K562 (cell line): Measurements from ENCODE around the gene DYNC2LI1. TPM values are rescaled to one million over a fixed set of nuclear protein-coding genes. Genes with fewer than 3 reads are reported as not detected.
A peak's percentile ranks its signal among the peaks of the same experiment; 100 is the strongest.

Experiments
- ATAC-seq: fragments of 200-7000 bp; cut with Tn5 transposase; 3 replicates; pipeline ENCODE4 v1.9.1; 2020; ENCODE audit warnings: moderate library complexity
- BruUV-seq: library from RNA; stranded (reverse); fragments of 400-500 nt; replicated peaks from 2 replicates; lab custom pipeline; 2021; lab: Mats Ljungman, UMichigan
- CTCF ChIA-PET: fragments of 300-600 bp; formaldehyde crosslinking; extraction: SDS; loops from one replicate; lab custom pipeline; 2021; ENCODE audit warnings: low intra/inter-chr PET ratio; lab: Yijun Ruan, JAX
- POLR2A ChIA-PET: fragments of 300-600, 350-650 bp; sonication (Branson Sonifier 250); formaldehyde crosslinking; extraction: SDS; loops from one replicate; lab custom pipeline; 2021; ENCODE audit warnings: antibody characterized with exemption, inconsistent platforms; lab: Yijun Ruan, JAX
- DNase-seq, 4 experiments: peaks; one replicate each; pipeline versions ENCODE4 v3.0.0 to v3.0.0-alpha.2; 2011 to 2018; ENCODE audit warnings: low spot score in 3 of 4, mixed read lengths in 3 of 4; ENCODE audit errors: extremely low read depth in 1 of 4
- FAIRE-seq: peaks from 2 replicates; lab custom pipeline; 2011; peaks lifted over from hg19 to GRCh38; lab: Jason Lieb, UNC
- H2AFZ ChIP-seq: 2 replicates; pipeline ENCODE4 v1.6.0; 2011; ENCODE audit warnings: low read depth, low read length, control low read depth, inconsistent platforms
- H3K27ac ChIP-seq: fragments of 200-600 bp; 3 replicates; pipeline ENCODE4 v1.8.0; 2011; ENCODE audit warnings: low read depth, mild to moderate bottlenecking, control low read depth, inconsistent platforms, low read length, moderate library complexity, mixed read lengths; ENCODE audit errors: extremely low read depth
- H3K27me3 ChIP-seq, 2 experiments: fragments of 300-600 bp in 1 of 2; 2 replicates in 1 of 2; 3 replicates in 1 of 2; pipeline versions ENCODE4 v1.6.0 to v1.8.0; 2011; ENCODE audit warnings: inconsistent platforms in 2 of 2, low read length in 2 of 2, mild to moderate bottlenecking in 1 of 2, mixed read lengths in 1 of 2, moderate library complexity in 1 of 2; ENCODE audit not compliant: control insufficient read depth in 2 of 2, insufficient read depth in 2 of 2
- H3K36me3 ChIP-seq: fragments of 300-600 bp; 3 replicates; pipeline ENCODE4 v1.8.0; 2011; ENCODE audit warnings: mild to moderate bottlenecking, low read length, inconsistent platforms; ENCODE audit not compliant: control insufficient read depth, insufficient read depth
- H3K4me1 ChIP-seq, 2 experiments: fragments of 200-600 bp in 1 of 2; replicated peaks in 1 of 2; 2 replicates in 1 of 2; 3 replicates in 1 of 2; pipeline versions ENCODE4 v1.5.1 to v1.8.0; 2011; ENCODE audit warnings: inconsistent platforms in 2 of 2, low read length in 2 of 2, mild to moderate bottlenecking in 1 of 2, mixed read lengths in 1 of 2, moderate library complexity in 1 of 2; ENCODE audit not compliant: control insufficient read depth in 2 of 2, insufficient read depth in 2 of 2
- H3K4me2 ChIP-seq: 2 replicates; pipeline ENCODE4 v1.6.1; 2011; ENCODE audit warnings: low read length, control low read depth, inconsistent platforms, mixed read lengths; ENCODE audit not compliant: insufficient read depth
- H3K4me3 ChIP-seq: fragments of 200-600 bp; sonication (generic), shearing (Covaris generic); 2 replicates; pipeline ENCODE4 v1.5.1; 2016; ENCODE audit warnings: control low read depth, inconsistent platforms
- H3K79me2 ChIP-seq: fragments of 200-600 bp; 3 replicates; pipeline ENCODE4 v1.8.0; 2011; ENCODE audit warnings: low read length, inconsistent platforms; ENCODE audit not compliant: control insufficient read depth, insufficient read depth
- H3K9ac ChIP-seq, 2 experiments: 2 replicates each; pipeline versions ENCODE4 v1.6.0 to v1.6.1; 2011; ENCODE audit warnings: low read depth in 2 of 2, low read length in 2 of 2, control low read depth in 1 of 2, inconsistent platforms in 1 of 2, mild to moderate bottlenecking in 1 of 2, mixed read lengths in 1 of 2; ENCODE audit not compliant: insufficient read depth in 1 of 2
- H3K9me1 ChIP-seq: one replicate; pipeline ENCODE4 v1.6.0; 2011; ENCODE audit warnings: inconsistent platforms, mild to moderate bottlenecking, low read length, moderate library complexity; ENCODE audit not compliant: control insufficient read depth, insufficient read depth
- H3K9me3 ChIP-seq: replicated peaks from 2 replicates; pipeline ENCODE4 v1.5.1; 2011; ENCODE audit warnings: low read depth, low read length, inconsistent platforms; ENCODE audit not compliant: control insufficient read depth, insufficient read depth
- H4K20me1 ChIP-seq: replicated peaks from 2 replicates; pipeline ENCODE4 v1.6.1; 2011; ENCODE audit warnings: low read length, inconsistent platforms, mixed read lengths; ENCODE audit not compliant: control insufficient read depth, insufficient read depth
- CBFA2T2 ChIP-seq: fragments of 450-650 bp; conservative IDR thresholded peaks from 2 replicates; pipeline ENCODE4 v1.6.1; 2017; ENCODE audit warnings: mild to moderate bottlenecking
- ZC3H11A ChIP-seq: IDR thresholded peaks from 2 replicates; pipeline ENCODE4 v1.6.1; 2012; ENCODE audit warnings: low read depth, low read length, improper control_type of control experiment
- ZNF24 ChIP-seq: fragments of 450-650 bp; IDR thresholded peaks from 2 replicates; pipeline ENCODE4 v1.6.1; 2016
- ZNF696 ChIP-seq: fragments of 250-450 bp; sonication (Bioruptor Pico); conservative IDR thresholded peaks from 2 replicates; pipeline ENCODE4 v1.4.0; 2020; ENCODE audit warnings: mild to moderate bottlenecking, moderate library complexity
- WGBS: fragments of 100-300 bp; shearing (Covaris generic); methylation state at CpG from one replicate; pipeline ENCODE4 v1.1.6; 2016; ENCODE audit warnings: low coverage, mixed read lengths; ENCODE audit not compliant: insufficient coverage; ENCODE audit errors: missing lambda C conversion rate; 5-methylcytosine and 5-hydroxymethylcytosine counted together
- in situ Hi-C: fragments of 300-500 bp; cut with MboI; formaldehyde crosslinking; loops from 4 replicates; pipeline ENCODE4 v1.15.0; 2018; ENCODE audit warnings: inconsistent platforms, mixed read lengths
- intact Hi-C: fragments of 100-400 bp; cut with micrococcal nuclease; formaldehyde crosslinking; loops from 2 replicates; pipeline ENCODE4 v1.14.2; 2022
- polyA plus RNA-seq, 8 experiments: library from polyadenylated mRNA; depleted of rRNA in 4 of 8; stranded (reverse) in 5 of 8; unstranded in 3 of 8; fragments of >200 nt; fragmentation: Nextera tagmentation in 2 of 8; fragmentation: Illumina TruSeq in 1 of 8; extraction: Ambion mirVana in 2 of 8; extraction: Trizol in 1 of 8; gene quantifications; 2 replicates each; pipeline versions ENCODE4 v1.2.1 to v1.2.3, GENCODE V29; 2011 to 2014; ENCODE audit warnings: inconsistent platforms in 1 of 8, missing spikeins in 1 of 8
- total RNA-seq, 7 experiments: library from RNA; depleted of rRNA in 6 of 7; stranded (reverse); fragments of >200 nt in 6 of 7; fragmentation: Illumina TruSeq in 2 of 7; extraction: Trizol in 2 of 7; gene quantifications; 2 replicates each; pipeline versions ENCODE4 v1.2.1 to v1.2.3, GENCODE V29; 2011 to 2021; ENCODE audit warnings: low replicate concordance in 1 of 7
- TF ChIP-seq, protein P1 (sequence below): fragments of 250-450 bp; sonication (Bioruptor Pico); IDR thresholded peaks from 2 replicates; pipeline ENCODE4 v1.5.0; 2021
- TF ChIP-seq, protein P2 (sequence below): fragments of 450-650 bp; IDR thresholded peaks from 2 replicates; pipeline ENCODE4 v1.6.1; 2018; ENCODE audit not compliant: partially characterized antibody

The DYNC2LI1 gene
- total and polyA plus RNA-seq, 9 of the 15 experiments (the other 6 are each of a cell fraction or from before 2014, with no cell fraction given), result 12.5 to 42.2 (median 25.8) TPM

DNA sequence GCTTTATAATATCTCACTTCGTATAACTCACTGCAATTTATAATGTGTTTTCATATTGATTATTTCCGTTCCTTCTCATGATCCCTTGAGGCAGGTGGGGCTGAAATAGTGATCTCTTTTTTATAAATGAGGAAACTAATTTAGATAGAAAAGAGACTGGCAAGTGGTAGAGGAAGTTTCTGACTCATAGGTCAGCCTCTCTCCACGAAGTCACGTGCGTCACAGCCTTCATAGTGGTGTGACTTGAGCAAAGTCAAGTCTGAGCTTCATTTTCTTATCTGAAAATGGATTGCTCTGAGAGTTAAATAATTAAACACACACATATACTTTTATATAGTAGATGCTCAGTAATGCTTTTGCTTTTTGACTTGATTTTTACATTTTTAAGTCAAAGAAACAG lies 44.9 kb downstream of the DYNC2LI1 start (continued):
- TF ChIP-seq ZNF24, result no peak
- TF ChIP-seq ZC3H11A, result no peak
- no peak for TF ChIP-seq CBFA2T2
- TF ChIP-seq, protein P1, sequence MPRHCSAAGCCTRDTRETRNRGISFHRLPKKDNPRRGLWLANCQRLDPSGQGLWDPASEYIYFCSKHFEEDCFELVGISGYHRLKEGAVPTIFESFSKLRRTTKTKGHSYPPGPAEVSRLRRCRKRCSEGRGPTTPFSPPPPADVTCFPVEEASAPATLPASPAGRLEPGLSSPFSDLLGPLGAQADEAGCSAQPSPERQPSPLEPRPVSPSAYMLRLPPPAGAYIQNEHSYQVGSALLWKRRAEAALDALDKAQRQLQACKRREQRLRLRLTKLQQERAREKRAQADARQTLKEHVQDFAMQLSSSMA (CRISPR knock-in tag), result no peak
- TF ChIP-seq, all 486 proteins: peak for 16

DNA sequence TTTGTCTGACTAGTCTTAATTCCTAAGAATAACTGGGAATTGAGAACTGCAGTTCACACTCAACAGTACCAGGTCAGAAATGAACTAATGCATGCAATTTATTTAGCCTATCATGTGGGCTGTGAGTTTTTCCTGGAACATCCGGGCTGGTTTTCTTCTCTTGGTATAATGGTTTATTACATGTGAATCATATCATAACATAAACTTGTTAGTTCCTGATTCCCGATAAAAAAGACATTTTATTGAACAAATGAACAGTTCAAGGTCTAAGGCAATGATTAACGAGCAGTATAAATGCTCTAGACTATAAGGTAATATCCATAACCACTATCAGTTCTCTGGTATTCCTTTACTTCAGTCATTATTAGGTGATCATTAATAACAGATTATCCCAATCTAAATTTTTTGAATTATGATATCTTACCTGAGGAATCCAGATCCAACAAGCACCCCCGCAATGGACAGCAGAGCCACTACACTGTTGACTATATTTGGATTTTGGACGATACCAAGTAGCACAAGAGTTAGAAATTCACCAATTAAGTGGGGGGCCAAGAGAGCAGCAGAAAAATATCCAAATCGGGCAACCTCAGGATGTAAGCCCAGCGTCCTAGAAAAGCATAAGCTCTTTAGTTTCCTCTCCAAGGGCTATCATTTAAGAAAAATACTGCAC lies 45.8 kb downstream of the DYNC2LI1 start:
- CTCF ChIA-PET, result no interaction called here
- H3K9me3 ChIP-seq, result no peaks in the 10 kb centered on the region
- intact Hi-C loops, result no loop called here
- no peaks in the 10 kb centered on the region for H3K9me1 ChIP-seq
- 34% methylated on average over 7 of the region's 7 CpGs for WGBS
- no peaks in the 10 kb centered on the region for H3K4me1 ChIP-seq
- H3K36me3 ChIP-seq, result no peaks in the 10 kb centered on the region
- no TSS peak for BruUV-seq
- H4K20me1 ChIP-seq, result no peaks in the 10 kb centered on the region; the same call in 1 of the 2 replicates
- ATAC-seq (no peak), DNase-seq (no peak), FAIRE-seq (no peak)
- in situ Hi-C loops, result no loop called here
- H3K79me2 ChIP-seq, result no peaks in the 10 kb centered on the region
- H3K27ac ChIP-seq, result no peak overlapping the region
- POLR2A ChIA-PET, result no interaction called here
- peaks cover 13 to 19% of the 10 kb centered on the region in 2 experiments; a peak in 4 of 5 replicates for H3K27me3 ChIP-seq
- no peak overlapping the region for H3K4me2 ChIP-seq
- TF ChIP-seq, protein P2, sequence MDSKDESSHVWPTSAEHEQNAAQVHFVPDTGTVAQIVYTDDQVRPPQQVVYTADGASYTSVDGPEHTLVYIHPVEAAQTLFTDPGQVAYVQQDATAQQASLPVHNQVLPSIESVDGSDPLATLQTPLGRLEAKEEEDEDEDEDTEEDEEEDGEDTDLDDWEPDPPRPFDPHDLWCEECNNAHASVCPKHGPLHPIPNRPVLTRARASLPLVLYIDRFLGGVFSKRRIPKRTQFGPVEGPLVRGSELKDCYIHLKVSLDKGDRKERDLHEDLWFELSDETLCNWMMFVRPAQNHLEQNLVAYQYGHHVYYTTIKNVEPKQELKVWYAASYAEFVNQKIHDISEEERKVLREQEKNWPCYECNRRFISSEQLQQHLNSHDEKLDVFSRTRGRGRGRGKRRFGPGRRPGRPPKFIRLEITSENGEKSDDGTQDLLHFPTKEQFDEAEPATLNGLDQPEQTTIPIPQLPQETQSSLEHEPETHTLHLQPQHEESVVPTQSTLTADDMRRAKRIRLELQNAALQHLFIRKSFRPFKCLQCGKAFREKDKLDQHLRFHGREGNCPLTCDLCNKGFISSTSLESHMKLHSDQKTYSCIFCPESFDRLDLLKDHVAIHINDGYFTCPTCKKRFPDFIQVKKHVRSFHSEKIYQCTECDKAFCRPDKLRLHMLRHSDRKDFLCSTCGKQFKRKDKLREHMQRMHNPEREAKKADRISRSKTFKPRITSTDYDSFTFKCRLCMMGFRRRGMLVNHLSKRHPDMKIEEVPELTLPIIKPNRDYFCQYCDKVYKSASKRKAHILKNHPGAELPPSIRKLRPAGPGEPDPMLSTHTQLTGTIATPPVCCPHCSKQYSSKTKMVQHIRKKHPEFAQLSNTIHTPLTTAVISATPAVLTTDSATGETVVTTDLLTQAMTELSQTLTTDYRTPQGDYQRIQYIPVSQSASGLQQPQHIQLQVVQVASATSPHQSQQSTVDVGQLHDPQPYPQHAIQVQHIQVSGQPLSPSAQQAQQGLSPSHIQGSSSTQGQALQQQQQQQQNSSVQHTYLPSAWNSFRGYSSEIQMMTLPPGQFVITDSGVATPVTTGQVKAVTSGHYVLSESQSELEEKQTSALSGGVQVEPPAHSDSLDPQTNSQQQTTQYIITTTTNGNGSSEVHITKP, result peak; percentile 44
- no peak for TF ChIP-seq ZNF696
- no peak overlapping the region for H2AFZ ChIP-seq
- no peak overlapping the region for H3K4me3 ChIP-seq
- H3K9ac ChIP-seq, result no peak overlapping the region
